B cell (primary cell): ENCODE results near the gene ZNF33B. TPM values are rescaled to one million over a fixed set of nuclear protein-coding genes. Genes with fewer than 3 reads are reported as not detected.

Experiments
- ATAC-seq: fragments of 200-7000 bp; cut with Tn5 transposase; one replicate; pipeline ENCODE4 v1.10.0; 2021; ENCODE audit warnings: low read depth, mild to moderate bottlenecking, moderate number of reproducible peaks, moderate library complexity
- CTCF ChIA-PET: fragments of 350-600 bp; sonication (Branson Sonifier 250); formaldehyde crosslinking; loops from one replicate; lab custom pipeline; 2021; ENCODE audit warnings: antibody characterized with exemption, inconsistent platforms; lab: Charles Lee
- POLR2A ChIA-PET: fragments of 350-600 bp; sonication (Branson Sonifier 250); formaldehyde crosslinking; loops from one replicate; lab custom pipeline; 2021; ENCODE audit warnings: antibody characterized with exemption; lab: Charles Lee
- DNase-seq: peaks from one replicate; pipeline ENCODE4 v3.0.0; 2013
- H2AFZ ChIP-seq: 2 replicates; pipeline ENCODE4 v1.6.1; 2012; ENCODE audit warnings: mild to moderate bottlenecking, low read depth, low read length; ENCODE audit not compliant: insufficient read depth, poor library complexity, severe bottlenecking
- H3K27ac ChIP-seq, 2 donors: 1 replicate in 1 of 2; 2 replicates in 1 of 2; pipeline ENCODE4 v1.5.1; 2012 to 2013; ENCODE audit warnings: low read length in 2 of 2, mild to moderate bottlenecking in 2 of 2, moderate library complexity in 1 of 2
- H3K27me3 ChIP-seq, 4 experiments: fragments of 200-600 bp in 1 of 4; sonication (generic) in 1 of 4; replicated peaks in 1 of 4; 1 replicate in 2 of 4; 2 replicates in 2 of 4; pipeline versions ENCODE4 v1.6.1 to v1.7.0; 2013 to 2016; ENCODE audit warnings: low read length in 3 of 4, mild to moderate bottlenecking in 2 of 4, mixed read lengths in 1 of 4, moderate library complexity in 1 of 4; ENCODE audit not compliant: insufficient read depth in 4 of 4, control insufficient read depth in 3 of 4; ENCODE audit errors: control extremely low read depth in 1 of 4
- H3K36me3 ChIP-seq, 2 experiments: replicated peaks in 1 of 2; 1 replicate in 1 of 2; 2 replicates in 1 of 2; pipeline versions ENCODE4 v1.6.1 to v1.7.1; 2013; ENCODE audit warnings: low read length in 1 of 2; ENCODE audit not compliant: insufficient read depth in 2 of 2, control insufficient read depth in 1 of 2; ENCODE audit errors: control extremely low read depth in 1 of 2, extremely low read depth in 1 of 2
- H3K4me1 ChIP-seq, 2 donors: fragments of 200-600 bp in 1 of 2; sonication (generic) in 1 of 2; 1 replicate in 1 of 2; 2 replicates in 1 of 2; pipeline versions ENCODE4 v1.5.1 to v1.6.1; 2013 to 2017; ENCODE audit warnings: low read length in 2 of 2; ENCODE audit not compliant: control insufficient read depth in 2 of 2, insufficient read depth in 2 of 2
- H3K4me2 ChIP-seq: replicated peaks from 2 replicates; pipeline ENCODE3; 2012; ENCODE audit warnings: mild to moderate bottlenecking, low read depth, low read length; ENCODE audit not compliant: poor library complexity, severe bottlenecking
- H3K4me3 ChIP-seq, 5 experiments: fragments of 200-600 bp in 1 of 5; sonication (generic) in 1 of 5; 1 replicate in 3 of 5; 2 replicates in 2 of 5; pipeline versions ENCODE4 v1.5.1 to v1.7.0; 2011 to 2016; ENCODE audit warnings: low read length in 4 of 5, mild to moderate bottlenecking in 4 of 5, low read depth in 2 of 5, control low read depth in 1 of 5, moderate library complexity in 1 of 5; ENCODE audit not compliant: insufficient read depth in 1 of 5; ENCODE audit errors: control extremely low read depth in 1 of 5, extremely low read depth in 1 of 5
- H3K79me2 ChIP-seq: fragments of 200-600 bp; sonication (generic); one replicate; pipeline ENCODE4 v1.6.0; 2016; ENCODE audit warnings: low read length; ENCODE audit not compliant: control insufficient read depth, insufficient read depth
- H3K9ac ChIP-seq: fragments of 200-600 bp; sonication (generic); 2 replicates; pipeline ENCODE4 v1.6.1; 2017; ENCODE audit warnings: mild to moderate bottlenecking, low read length, moderate library complexity
- H3K9me3 ChIP-seq, 3 donors: one replicate each; pipeline versions ENCODE4 v1.6.1 to v1.7.1; 2013; ENCODE audit warnings: low read length in 2 of 3; ENCODE audit not compliant: control insufficient read depth in 2 of 3, insufficient read depth in 1 of 3; ENCODE audit errors: control extremely low read depth in 1 of 3
- H4K20me1 ChIP-seq: 2 replicates; pipeline ENCODE4 v1.6.0; 2012; ENCODE audit warnings: mild to moderate bottlenecking, low read length; ENCODE audit not compliant: insufficient read depth, control insufficient read depth, poor library complexity, severe bottlenecking
- H3K27ac Mint-ChIP-seq: one replicate; pipeline ENCODE4 v1.8.0; 2021; ENCODE audit warnings: mixed read lengths
- H3K27me3 Mint-ChIP-seq: one replicate; pipeline ENCODE4 v1.8.0; 2021; ENCODE audit warnings: mixed read lengths
- H3K4me1 Mint-ChIP-seq: one replicate; pipeline ENCODE4 v1.8.0; 2021; ENCODE audit warnings: mixed read lengths
- H3K4me3 Mint-ChIP-seq: one replicate; pipeline ENCODE4 v1.8.0; 2021; ENCODE audit warnings: mixed read lengths
- H3K9me3 Mint-ChIP-seq: one replicate; pipeline ENCODE4 v1.8.0; 2022; ENCODE audit warnings: mixed read lengths; ENCODE audit not compliant: insufficient read depth
- CTCF ChIP-seq: fragments of 200-600 bp; IDR thresholded peaks from one replicate; pipeline ENCODE4 v1.8.0; 2022; ENCODE audit warnings: antibody characterized with exemption, mild to moderate bottlenecking
- WGBS: methylation state at CpG from one replicate; pipeline ENCODE4 v1.1.5; 2013; ENCODE audit warnings: missing lambda C conversion rate; ENCODE audit not compliant: insufficient coverage; 5-methylcytosine and 5-hydroxymethylcytosine counted together
- intact Hi-C: fragments of 100-400 bp; cut with micrococcal nuclease; formaldehyde crosslinking; loops from one replicate; pipeline ENCODE4 v1.10.0; 2022
- polyA plus RNA-seq: library from polyadenylated mRNA; depleted of rRNA; stranded (reverse); fragments of >200 nt; gene quantifications from 2 replicates; pipeline ENCODE4 v1.2.3, GENCODE V29; 2012
- total RNA-seq, 2 donors: library from RNA; stranded (reverse); fragments of 120-200 nt in 1 of 2; gene quantifications; 1 replicate in 1 of 2; 2 replicates in 1 of 2; pipeline versions ENCODE4 v1.2.3 to v1.2.4, GENCODE V29; 2013 to 2022

ZNF33B gene
- total and polyA plus RNA-seq, 2 donors (not counting 1 experiment from before 2014, with no cell fraction given), result 15.5 to 66.9 TPM

- peak overlapping the region; percentile 98 for H3K27ac Mint-ChIP-seq
- CTCF ChIA-PET, result no interaction called here
Measured at GRCh38 chr10:42552188-42553063, 85.9 kb downstream of the ZNF33B start.

More at GRCh38 chr10:42552188-42553063, 85.9 kb downstream of the ZNF33B start:
- peaks cover 38% of the 10 kb centered on the region for H3K4me1 Mint-ChIP-seq
- no peaks in the 10 kb centered on the region for H3K9me3 Mint-ChIP-seq
- Histone ChIP-seq H3K36me3 (peaks cover 1 to 7% of the 10 kb centered on the region in 2 experiments), H3K27me3 (no peaks in the 10 kb centered on the region), H3K4me2 (peak overlapping the region; percentile 90), H3K4me1 (peaks cover 17 to 18% of the 10 kb centered on the region in 2 donors), H3K4me3 (peak overlapping the region; percentile 46 to 98 (median 95)), H3K9ac (peak overlapping the region; percentile 95), H4K20me1 (no peaks in the 10 kb centered on the region), H3K79me2 (peaks cover 20% of the 10 kb centered on the region), H2AFZ (peak overlapping the region; percentile 98), H3K9me3 (no peaks in the 10 kb centered on the region), H3K27ac (peak overlapping the region; percentile 74 to 79)
- no peaks in the 10 kb centered on the region for H3K27me3 Mint-ChIP-seq
- POLR2A ChIA-PET, result no interaction called here
- DNase-seq, result peak; percentile 95
- under 1% methylated on average over 55 of the region's 61 CpGs for WGBS
- peak; percentile 96 for ATAC-seq
- intact Hi-C loops, result loop anchor here (1.0 to 5.0 kb wide), 6 partner anchors 86 to 1054 kb away; partner anchors contain the start of genes BMS1, CSGALNACT2, HNRNPF and ZNF33B
- no peak for TF ChIP-seq CTCF
- H3K4me3 Mint-ChIP-seq, result peak overlapping the region; percentile 99
